ENCODE results near the gene LMOD1.
"Not testable (repeated sequence)": the region's sequence is repeated elsewhere in the genome, so short reads cannot be mapped to it uniquely, and the experiment has no call there.

Gene LMOD1

DNA sequence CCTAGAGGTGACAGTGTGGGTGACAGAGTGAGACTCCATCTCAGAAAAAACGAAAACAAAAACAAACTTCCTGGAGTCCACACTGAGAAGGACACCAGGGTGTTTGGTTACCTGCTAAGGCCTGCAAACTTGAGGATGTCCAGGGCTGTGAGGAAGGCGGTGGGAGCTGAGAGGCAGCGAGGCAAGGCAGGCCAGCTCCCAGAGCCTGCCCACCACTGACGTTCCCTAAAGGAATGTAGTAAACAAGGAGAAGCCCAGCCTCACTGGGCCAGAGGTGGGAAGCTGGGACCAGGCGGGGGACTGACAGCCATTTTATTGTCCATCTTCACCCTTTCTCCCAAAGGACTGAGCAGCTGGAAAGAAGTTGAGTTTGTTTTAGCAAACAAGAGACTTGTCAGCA is 33.5 kb downstream of the LMOD1 start:
- no peak for DNase-seq

- no peak for DNase-seq
Measured at GRCh38 chr1:201911826-201912571, 34.3 kb downstream of the LMOD1 start.

DNA sequence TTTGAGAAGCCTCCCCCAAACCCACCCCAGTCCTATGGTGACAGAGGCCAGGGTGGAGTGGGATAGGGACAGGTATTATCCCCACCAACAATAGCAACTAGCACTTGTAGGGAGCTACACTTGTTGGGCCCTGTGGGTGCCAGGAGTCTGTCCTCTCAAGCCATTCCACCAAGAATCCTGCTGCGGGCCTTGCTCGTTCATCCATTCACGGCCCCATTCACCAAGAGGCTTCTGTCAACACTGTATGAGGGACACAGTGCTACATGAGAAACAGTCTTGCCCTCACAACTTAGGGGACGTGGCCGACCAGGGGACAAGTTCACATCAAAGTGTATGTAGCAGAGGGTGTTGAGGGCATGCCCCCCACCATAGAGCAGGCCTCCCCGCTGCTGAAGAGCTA is 38.7 kb downstream of the LMOD1 start:
- DNase-seq = no peak

GRCh38 chr1:201906336-201906735 is 40.0 kb downstream of the LMOD1 start:
- DNase-seq = no peak

- no peak for DNase-seq
Measured at GRCh38 chr1:201905234-201905890, 41.0 kb downstream of the LMOD1 start.

GRCh38 chr1:201904579-201904978 is 41.8 kb downstream of the LMOD1 start:
- DNase-seq = no peak

DNA sequence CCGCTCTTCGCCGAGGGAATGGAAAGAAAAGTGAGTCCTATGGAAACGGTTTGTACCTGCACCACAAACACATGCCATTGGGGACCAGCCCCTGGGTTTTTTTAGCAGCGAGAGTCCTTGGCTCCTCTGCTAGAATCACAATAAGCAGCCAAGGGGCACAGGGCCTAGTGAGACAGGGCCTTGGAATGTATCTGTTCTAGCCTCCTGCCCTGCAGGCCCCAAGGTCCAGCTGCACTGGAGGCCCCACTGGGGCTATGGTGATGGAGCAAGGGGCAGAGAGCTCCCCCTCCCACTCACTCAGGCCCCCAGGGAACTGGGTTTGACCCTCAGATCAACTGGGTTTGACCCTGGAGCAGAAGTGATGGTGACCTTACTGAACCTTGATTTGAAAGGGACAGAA is 43.2 kb downstream of the LMOD1 start:
- DNase-seq = no peak

DNA sequence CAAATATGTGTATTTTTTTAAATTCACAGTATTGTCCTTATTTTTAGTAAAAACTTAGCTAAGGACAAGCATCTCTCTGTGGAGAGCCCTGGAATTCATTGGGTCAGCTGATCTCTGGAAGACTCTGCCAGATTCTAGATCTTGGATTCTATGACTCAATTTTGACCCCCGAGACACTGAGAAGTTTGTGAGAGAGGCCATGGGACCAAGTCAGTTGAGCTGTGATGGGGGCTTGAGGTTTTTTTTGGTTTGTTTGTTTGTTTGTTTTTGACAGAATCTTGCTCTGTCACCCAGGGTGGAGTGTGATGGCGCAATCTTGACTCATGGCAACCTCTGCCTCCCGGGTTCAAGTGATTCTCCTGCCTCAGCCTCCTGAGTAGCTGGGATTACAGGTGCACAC is 44.1 kb downstream of the LMOD1 start:
- no peak for DNase-seq

DNA sequence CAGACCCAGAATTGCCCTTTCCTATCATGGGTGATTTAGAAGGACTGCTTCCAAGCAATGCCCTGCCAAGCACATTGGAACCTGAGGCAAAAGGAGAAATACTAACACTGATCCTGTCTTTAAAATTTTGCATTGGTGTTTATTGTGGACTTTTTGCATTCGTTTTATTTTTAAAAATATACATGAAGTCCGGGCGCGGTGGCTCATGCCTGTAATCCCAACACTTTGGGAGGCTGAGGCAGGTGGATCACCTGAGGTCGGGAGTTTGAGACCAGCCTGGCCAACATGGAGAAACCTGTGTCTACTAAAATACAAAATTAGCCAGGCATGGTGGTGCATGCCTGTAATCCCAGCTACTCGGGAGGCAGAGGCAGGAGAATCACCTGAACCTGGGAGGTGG is 45.3 kb downstream of the LMOD1 start:
- not testable (repeated sequence) for DNase-seq

DNA sequence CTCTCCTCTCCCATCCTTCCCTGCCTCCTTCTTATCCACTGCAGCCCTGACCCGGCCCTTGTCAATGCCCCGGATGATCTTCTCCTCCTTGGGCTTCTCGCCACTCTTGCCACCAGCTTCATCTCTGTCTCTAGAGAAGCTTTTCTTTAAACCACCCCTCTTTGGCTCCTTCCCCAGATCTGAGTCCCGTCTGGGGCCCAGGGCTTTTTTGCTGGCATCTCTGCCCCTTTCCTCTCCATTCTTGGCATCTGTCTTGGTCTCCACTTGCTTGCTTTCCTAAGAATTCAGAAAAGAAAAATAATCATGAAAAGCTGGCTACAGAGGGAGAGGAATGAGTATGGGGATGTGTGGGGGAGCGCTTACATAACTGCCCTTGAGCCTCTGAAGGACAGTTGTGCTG is 45.9 kb downstream of the LMOD1 start:
- no peak for DNase-seq

DNA sequence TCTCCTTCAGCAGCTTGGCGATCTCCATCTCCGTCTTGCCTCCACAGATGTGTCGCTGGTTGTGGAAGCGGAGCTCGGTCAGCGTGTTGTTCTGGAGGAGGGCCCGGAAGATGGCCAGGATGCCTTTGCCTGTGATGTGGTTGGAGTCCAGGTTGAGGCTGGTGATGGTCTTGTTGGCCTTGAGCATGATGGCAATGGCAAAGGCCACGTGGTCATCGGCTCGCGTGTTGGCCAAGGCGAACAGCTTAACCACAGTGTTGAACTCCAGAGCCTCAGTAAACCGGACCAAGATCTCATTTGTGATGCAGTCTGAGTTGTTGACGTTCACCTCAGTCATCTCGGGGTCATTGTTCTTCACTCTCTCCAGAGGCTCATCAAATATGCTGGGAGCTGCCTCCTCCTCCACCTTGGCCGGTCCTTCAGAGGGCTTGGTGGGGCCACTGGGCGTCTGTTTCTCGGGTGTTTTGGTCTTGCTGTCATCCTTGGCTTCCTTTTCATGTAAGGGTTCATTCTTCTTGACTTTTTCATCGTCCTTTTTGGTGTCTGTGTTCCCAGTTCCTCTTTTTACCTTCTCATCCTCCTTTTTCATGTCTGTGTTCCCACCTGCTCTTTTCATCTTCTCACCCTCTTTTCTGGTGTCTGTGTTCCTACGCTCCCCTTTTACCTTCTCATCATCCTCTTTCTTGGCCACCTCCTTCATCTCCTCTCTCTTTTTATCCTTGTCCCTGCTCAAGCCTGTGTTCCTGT is 46.5 kb downstream of the LMOD1 start:
- no peak for DNase-seq

DNA sequence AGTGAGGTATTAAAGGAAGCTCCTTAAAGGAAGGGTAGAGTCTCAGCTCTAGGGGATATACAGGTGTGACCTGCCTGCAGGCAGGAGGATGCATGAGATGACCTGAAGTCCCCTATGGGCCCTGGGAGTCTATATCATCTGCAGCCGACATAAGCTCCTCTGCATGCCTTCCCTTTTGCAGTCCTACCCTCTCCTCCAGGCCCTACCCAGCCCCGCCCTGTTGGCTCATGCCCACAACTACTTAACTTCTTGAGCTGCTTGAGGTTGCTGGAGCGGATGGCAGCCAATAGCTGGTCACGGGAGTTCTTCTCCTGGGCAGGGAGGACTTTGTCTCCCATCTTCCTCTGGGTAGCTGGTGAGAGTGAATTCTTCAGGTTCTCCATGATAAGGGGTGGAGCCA is 47.4 kb downstream of the LMOD1 start:
- no peak for DNase-seq

DNA sequence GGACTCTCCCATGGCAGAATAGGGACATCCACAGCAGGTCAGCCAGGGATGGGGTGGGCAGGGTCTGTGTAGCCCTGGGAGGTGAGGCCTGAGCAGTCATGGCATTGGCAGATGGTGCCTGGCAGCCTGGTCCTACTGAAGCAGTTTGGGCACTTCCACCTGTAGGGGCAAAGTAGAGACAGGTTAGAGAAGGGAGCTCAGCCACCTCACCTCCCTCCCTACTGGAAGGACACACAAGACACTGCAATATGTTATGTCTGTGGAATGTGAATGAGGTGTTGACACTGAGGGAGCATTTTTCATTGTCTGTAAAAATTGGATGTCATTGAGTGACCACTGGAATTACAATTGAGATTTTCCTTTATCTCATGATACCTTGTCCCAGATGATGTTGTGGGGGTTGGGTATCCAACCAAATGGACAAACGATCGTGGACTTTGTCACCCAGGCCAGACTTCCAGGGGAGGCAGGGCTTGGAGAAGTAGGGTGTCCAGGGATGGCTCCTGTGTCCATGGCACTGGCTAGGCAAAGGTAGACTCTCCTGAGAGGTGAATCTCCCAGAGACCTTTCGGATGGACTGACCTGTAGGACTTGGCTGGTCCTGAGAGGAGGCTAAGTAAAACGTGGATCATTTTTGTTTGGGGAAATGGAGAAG is 48.0 kb downstream of the LMOD1 start:
- DNase-seq = no peak

- no peak for DNase-seq
Measured at GRCh38 chr1:201896951-201897391, 49.4 kb downstream of the LMOD1 start.

GRCh38 chr1:201895913-201896807 is 50.2 kb downstream of the LMOD1 start:
- peak; percentile 92 for DNase-seq

DNA sequence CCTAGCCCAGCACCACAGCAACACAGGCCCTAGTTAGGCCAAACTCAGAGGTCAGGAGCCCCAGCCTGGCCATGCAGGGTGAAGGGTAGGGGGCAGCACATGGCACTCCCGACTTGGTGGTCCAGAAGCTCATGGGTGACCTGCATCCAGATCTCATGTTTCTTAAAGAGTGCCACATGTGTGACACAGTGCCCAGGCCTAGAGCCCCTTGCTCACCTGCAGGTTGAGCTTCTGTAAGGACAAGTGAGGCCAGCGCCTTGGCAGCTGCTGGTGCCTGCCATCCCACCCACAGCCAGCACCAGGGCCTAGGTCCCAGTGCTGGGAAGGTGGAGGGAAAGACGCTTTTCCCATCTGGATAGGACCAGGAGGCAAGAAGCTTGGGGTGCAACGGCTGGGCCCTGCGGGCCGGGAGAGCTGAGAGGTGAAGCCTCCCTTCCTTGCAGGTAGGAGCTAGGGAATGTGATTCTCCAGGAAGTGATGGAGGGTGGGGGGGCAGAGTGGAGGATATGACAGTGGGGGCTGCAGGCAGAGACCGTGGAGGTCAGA is 51.2 kb downstream of the LMOD1 start:
- DNase-seq = no peak

DNA sequence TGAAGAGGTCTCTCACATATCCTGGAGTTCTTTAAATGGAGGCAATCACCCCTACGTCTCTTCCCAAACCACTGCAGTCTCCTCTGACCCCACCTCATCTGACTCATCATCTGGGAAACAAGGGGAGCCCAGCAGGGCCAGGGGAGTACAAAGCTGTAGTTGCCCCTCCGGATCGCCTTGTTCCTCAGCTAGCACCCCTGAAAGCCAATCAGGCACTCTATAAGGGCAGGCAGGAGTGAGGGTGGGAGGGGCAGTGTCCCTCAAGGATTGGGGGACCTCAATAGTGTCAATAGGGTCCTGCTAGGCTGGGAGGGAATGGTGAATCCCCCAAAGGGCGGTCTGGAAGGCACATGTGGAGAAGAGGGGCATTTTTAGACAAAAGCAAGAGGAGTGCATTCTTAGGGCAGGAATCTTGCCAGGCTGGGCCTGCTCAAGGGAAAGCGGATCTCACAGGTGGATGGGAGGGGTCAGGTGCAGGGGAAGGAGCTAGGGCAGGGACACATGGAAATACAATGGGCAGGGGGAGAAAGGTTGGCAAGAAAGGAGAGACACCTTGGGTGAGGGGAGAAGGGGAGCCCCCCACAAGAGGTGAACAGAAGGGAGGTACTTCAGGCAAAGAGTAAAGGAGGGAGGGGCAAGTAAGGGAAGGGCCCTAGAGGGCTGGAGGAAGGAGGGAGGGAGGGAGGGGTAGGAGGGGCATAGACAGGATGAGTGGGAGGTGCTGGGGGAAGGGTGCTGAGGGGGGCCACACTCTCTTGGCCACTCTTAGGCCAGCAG is 51.8 kb downstream of the LMOD1 start:
- no peak for DNase-seq

GRCh38 chr1:201893431-201893830 is 52.9 kb downstream of the LMOD1 start:
- no peak for DNase-seq

DNA sequence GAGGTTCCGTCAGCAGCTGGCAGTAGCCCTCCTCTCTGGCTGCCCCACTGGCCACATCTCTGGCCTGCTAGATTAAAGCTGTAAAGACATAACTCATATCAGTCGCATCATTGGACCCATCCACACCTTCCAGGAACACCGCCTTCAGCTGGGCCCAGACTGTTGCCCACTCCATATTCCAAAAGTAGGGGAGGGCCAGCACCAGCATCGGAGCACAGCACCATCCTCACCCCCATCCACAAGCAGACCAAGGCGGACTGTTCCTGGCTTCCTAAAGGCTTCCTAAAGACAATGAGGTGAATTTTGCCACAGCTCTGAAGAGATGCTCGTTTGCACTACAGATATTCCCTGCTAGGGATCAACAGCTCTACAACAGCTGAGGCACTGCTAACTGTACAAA is 54.1 kb downstream of the LMOD1 start:
- no peak for DNase-seq

- no peak for DNase-seq
Measured at GRCh38 chr1:201891451-201892045, 54.8 kb downstream of the LMOD1 start.

Data from NCI-H1694 (cell line).